SK-MEL-5 (cell line): Measurements from ENCODE around the gene IFNA8. TPM values are rescaled to one million over a fixed set of nuclear protein-coding genes. Genes with fewer than 3 reads are reported as not detected.
"Not testable (repeated sequence)": the region's sequence is repeated elsewhere in the genome, so short reads cannot be mapped to it uniquely, and the experiment has no call there.

Source experiments
- DNase-seq: peaks from one replicate; pipeline ENCODE4 v3.0.0-alpha.2; 2016; ENCODE audit warnings: low read depth, low spot score
- in situ Hi-C: cut with HindIII; loops from 2 replicates; pipeline ENCODE4 v1.10.0; 2016; ENCODE audit warnings: low sequenced_read_pairs, high pct_unique_total_duplicates, low pct_unique_long_range_greater_than_20kb
- total RNA-seq: library from RNA; depleted of rRNA; stranded (reverse); fragments of >200 nt; shearing (Covaris generic); gene quantifications from 2 replicates; pipeline ENCODE4 v1.2.3, GENCODE V29; 2014

Gene IFNA8
- total RNA-seq, 1 experiment from 2014 or later, result not detected

GRCh38 chr9:21413624-21414023 lies 4.7 kb downstream of the IFNA8 start:
- in situ Hi-C loops, result no loop called here
- DNase-seq, result peak; percentile 53

- no peak for DNase-seq
- in situ Hi-C loops, result no loop called here
Measured at GRCh38 chr9:21414220-21414940, 5.5 kb downstream of the IFNA8 start.

- no peak for DNase-seq
- in situ Hi-C loops, result no loop called here
Measured at GRCh38 chr9:21415493-21416267, 6.8 kb downstream of the IFNA8 start.

- in situ Hi-C loops, result no loop called here
- no peak for DNase-seq
Measured at GRCh38 chr9:21428235-21428634, 19.3 kb downstream of the IFNA8 start.

GRCh38 chr9:21429191-21429590 lies 20.3 kb downstream of the IFNA8 start:
- in situ Hi-C loops, result no loop called here

GRCh38 chr9:21432672-21433425 lies 23.9 kb downstream of the IFNA8 start:
- in situ Hi-C loops, result no loop called here
- DNase-seq, result peak; percentile 22

More at GRCh38 chr9:21429191-21429590, 20.3 kb downstream of the IFNA8 start:
- DNase-seq, result no peak

- peak; percentile 71 for DNase-seq
- in situ Hi-C loops, result no loop called here
Measured at GRCh38 chr9:21434202-21435014, 25.5 kb downstream of the IFNA8 start.

GRCh38 chr9:21435015-21435383 lies 26.1 kb downstream of the IFNA8 start:
- in situ Hi-C loops, result not testable (repeated sequence)

GRCh38 chr9:21440139-21440538 lies 31.2 kb downstream of the IFNA8 start, which contains the start of gene IFNA1:
TSS of gene IFNA1 (plus strand) at chr9:21440439. CDS start at chr9:21440508, 69 bp downstream.
- DNase-seq, result no peak
- in situ Hi-C loops, result no loop called here

More at GRCh38 chr9:21435015-21435383, 26.1 kb downstream of the IFNA8 start:
- peak; percentile 13 for DNase-seq

- in situ Hi-C loops, result no loop called here
- DNase-seq, result no peak
Measured at GRCh38 chr9:21443849-21444625, 35.1 kb downstream of the IFNA8 start.

- in situ Hi-C loops, DNase-seq: not testable (repeated sequence)
Measured at GRCh38 chr9:21449312-21449711, 40.4 kb downstream of the IFNA8 start.

GRCh38 chr9:21450733-21451394 lies 41.9 kb downstream of the IFNA8 start:
- DNase-seq, result no peak
- in situ Hi-C loops, result no loop called here

GRCh38 chr9:21452681-21453080 lies 43.8 kb downstream of the IFNA8 start:
- in situ Hi-C loops, result no loop called here
- no peak for DNase-seq

GRCh38 chr9:21454149-21454548 lies 45.2 kb downstream of the IFNA8 start:
- no peak for DNase-seq
- in situ Hi-C loops, result no loop called here

- in situ Hi-C loops, result no loop called here
- DNase-seq, result no peak
Measured at GRCh38 chr9:21455320-21455719, 46.4 kb downstream of the IFNA8 start.
